NCI-H1092 (cell line): ENCODE measurements around the gene FMNL3.

Source experiments
- DNase-seq: peaks from one replicate; lab custom pipeline; 2025; lab: John Stamatoyannopoulos, UW

FMNL3 gene

DNA sequence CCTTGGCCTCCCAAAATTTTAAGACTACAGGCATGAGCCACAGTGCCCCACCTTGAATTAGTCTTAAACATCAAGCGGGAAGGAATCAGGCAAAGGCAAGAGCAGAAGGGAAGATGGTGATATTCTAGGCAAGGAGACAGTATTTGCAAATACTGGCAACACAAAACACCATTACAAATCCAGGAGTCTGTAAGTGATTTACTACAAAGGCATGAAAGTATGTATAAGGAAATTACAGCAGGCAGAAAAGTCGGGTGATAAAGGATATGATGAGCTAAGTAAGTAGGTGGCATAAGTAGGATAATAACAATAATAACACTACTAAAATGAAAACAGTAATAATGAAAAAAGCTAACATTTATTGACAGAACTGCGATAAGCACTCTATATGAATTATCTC, 28.5 kb downstream of the FMNL3 start:
- no peak for DNase-seq

DNA sequence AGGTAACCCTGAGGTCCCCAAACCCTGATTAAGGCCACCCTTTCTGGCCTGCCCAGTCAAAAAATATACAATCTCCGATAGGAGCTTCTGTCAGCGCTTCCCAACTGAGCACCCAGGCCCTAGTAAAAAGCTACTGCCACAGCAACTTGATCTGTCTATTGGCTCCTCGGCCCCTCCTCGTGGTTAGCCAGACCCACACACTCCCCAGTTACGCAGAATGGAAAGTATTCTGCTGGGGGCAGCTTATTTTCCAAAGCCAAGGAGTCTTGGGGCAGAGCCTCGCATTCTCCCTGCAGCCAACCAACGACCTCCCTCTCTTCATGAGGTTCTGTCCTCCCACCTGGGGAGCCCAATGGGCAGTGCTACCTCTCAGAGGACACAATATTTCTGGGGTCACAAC, 32.1 kb downstream of the FMNL3 start:
- no peak for DNase-seq

DNA sequence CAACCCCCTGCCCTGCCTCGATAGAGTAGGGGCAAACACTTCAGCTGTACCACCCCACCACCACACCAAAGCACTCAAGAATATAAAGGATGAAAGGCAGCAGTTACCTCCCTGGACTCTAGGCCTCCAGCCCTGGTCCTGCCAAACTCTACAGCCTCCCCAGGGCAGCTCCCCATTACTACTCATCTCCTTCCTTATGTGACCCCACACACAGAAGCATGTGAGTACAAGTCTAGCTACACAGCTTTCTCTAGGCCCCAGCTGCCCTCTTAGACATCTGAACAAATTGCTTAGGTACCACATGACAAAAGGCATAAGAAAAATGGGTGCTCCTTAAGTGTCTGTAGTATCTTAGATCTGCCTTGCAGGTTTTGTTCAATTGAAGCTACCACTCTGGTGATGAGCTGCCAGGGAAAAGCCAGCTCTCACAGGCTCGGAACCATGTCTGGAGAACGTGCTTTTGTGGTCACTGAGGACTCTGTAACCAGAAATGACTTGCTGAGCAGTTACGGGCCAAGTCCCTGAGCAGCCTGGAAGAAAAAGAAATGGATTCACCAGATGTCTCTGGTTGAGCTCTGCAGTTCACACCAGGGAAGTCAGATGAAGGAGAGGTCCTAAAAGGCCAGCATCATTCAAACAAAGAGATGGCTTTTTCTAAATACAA, 32.8 kb downstream of the FMNL3 start:
- DNase-seq = no peak

DNA sequence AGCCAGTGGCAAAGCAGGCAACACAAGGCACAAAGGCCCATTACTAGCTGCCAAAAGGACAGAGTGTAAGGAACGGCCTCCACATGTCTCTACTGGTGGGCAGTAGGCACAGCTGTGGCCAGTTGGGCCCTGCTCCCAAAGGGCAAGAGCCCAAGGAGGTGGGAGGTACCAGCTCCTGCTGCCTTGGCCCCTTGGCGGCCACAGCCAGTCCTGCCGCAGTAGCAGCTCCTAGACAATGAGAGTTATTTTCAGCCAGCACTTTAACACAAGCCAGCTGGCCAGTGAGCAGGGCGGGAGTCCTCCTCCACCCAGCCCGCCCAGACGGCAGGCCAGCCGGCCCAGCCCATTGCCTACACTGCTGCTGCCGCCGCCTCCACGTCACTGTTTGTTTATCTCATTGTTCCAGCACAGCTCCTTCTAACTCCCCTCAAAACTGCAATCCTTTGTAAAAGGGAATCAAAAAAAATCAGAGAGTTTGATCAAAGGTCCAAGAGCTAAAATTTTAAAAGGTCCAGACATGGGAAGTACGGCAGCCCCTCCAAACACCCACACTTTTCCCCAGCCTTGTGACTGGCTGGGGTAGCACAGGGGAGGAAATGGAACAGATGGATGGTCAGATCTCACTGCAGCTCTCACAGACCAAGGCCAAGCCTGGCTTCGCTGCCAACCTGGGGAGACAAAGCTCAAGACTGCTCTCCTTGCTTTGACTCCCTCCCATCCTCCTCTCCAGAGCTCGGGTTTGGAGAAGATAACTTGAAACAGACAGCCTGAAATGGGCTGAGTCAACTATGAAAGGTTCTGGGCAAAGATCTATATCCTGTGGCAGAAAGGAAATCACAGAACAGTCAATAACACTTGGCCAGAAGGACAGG, 33.5 kb downstream of the FMNL3 start:
- DNase-seq = peak; percentile 55

DNA sequence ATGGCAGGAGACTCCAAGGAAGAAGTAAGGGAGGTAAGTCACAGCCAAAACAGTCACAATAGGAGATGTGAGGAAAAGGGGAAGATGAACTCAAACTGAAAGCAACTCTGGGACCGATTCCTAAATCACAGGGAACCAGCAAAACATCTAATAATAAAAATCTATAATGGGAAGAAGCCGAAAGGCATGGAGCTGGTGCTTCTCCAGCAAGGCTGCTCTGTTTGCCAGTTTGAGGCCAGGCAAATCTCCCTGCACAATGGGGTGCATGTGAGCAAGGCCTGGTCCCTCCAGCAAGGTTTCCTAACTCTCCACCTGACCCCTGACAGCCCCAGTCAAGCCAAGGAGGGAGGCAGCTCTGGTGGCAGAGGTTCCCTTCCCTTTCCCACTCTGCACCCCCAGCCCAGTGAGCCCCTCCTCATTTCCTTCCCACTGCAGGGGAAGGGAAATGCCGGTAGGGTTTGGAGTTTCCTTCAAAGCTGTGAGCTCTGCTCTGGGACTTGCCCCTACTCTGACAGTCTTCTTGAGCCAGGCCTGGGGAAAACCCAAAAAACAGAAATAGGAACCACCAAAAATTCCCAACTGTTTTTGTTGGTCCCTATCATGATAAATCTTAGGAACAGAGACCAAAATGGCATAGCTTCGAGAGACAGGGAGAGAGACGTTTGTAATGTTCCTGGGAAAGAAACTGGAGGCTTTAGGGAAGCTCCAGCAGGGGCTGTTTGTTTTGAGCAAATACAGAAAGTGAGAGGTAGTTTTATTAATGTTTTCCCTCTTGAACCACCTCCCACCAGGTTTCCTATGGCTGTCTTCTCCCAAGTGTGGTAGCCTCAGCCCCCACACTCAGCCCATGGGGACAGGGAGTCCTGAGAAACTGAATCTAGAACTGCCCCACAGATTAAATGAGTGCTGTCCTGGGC, 34.6 kb downstream of the FMNL3 start:
- no peak for DNase-seq

DNA sequence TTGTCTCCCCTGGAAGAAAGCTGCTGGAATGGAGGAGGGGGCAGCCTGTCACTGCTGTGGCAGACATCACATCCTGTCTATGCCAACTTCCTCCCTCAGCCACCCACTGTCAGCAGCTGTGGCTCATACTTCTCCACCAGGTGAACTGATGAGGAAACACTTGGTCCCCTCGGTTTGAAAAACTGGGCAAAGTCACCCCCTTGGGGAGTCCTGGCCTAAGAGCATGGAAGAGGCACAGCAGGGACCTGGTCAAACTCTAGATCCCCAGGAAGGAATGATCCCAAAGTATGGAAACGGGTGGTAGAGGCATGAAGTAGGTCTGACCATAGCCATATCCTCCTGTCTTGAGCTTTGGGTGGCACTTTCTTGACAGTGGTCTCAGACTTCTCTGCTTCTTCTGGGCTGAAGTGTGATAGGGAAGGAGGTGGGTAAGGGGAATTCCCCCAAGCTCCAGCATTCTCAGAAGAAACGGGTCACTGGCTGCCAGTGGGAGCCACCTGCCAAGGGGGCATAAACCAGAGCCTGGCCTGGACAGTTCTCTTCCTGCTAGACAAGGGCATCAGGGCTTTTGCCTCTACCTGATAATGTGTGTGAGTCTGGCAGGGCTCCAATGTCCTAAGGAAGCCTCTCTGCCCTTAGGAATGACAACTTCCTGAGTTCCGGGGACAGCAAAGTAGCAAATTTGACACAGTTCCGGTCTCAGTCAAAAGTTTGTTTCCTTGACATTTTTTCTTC, 36.0 kb downstream of the FMNL3 start:
- DNase-seq = no peak

DNA sequence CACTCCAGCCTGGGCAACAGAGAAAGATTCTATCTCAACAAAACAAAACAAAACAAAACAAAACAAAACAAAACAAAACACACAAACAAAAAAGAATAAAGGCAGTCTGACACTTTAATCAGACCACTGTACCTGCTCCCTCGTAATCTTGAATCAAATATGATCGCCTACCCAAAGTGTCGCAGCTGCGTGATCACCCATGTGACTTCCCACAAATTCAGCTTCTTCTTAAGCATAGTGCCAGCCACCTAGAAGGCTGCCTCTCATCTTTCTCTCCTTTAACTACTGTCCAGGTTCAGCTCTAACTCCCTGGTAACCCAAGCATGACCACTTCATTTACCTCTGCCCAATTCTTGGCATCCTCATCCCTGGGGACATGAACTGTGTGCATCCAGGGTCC, 37.4 kb downstream of the FMNL3 start:
- no peak for DNase-seq

DNA sequence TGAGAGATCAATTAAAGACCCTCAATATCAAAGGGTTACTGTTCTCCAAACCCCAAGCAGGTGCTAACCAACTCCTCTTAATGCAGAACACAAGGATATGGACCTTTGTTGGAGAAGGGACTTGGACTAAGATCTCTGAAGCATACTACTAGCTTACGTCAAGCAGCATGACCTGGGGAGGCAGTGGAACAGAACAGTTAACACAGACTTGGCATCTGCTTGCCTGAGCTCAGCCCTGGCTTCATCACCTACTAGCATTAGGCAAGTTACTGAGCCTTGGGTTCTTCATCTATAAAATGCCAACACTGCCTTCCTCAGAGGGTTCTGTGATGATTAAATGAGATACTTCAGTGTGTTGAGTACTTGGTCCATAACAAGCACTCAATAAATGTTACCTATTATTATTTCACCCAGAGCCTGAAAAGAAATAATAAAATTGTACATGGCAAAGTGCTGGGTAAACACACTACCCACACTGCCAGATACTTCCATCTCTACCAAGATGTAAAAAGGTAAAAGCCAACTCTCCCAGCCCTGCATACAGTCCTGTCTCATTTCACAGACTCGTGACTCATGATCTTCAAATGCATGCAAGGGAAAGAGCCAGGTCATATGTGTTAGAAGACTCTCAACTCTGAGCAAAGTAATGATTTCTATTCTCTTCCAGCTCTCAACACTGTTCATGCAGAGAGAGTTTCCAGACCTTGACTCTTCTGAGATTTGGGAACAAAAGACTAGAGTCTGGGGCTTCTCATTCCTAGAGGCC, 39.7 kb downstream of the FMNL3 start:
- no peak for DNase-seq

DNA sequence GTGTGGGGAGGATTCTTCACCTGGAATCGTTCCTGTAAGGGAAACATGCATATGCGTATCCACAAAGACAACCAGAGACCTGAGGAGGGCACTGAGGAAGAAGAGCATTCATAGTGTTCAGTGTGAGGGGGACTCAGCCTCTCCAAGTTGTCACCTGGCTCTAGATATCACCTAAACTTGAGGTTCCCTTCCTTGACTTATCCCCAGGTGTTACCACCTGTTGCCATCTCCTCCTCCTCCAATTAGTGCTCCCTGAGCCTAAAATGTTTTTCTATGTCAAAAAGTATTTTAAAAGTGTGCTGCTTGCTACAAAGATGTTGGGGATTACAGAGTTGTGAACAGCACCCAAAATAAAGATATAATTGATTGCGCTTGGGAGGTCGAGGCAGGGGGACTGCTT, 41.0 kb downstream of the FMNL3 start:
- DNase-seq = no peak

DNA sequence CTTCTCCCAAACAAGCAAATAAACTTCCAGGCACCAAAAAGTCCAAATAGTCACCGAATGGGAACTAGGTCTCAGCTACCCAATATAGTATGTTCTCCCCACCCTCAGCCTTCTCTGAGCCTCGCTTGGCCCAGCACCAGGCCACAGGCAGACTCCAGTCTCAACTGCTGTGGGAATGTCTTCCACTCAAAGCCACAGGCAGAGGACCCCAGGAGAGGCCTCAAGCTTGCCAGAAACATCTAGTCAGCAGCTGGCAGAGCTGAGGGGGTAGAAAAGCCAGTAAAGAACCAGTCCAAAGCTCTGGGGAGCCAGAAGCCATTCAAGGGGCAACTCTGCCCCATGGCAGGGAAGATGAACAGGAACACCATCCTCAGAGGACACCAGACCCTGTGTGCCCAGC, 41.8 kb downstream of the FMNL3 start:
- DNase-seq = no peak

DNA sequence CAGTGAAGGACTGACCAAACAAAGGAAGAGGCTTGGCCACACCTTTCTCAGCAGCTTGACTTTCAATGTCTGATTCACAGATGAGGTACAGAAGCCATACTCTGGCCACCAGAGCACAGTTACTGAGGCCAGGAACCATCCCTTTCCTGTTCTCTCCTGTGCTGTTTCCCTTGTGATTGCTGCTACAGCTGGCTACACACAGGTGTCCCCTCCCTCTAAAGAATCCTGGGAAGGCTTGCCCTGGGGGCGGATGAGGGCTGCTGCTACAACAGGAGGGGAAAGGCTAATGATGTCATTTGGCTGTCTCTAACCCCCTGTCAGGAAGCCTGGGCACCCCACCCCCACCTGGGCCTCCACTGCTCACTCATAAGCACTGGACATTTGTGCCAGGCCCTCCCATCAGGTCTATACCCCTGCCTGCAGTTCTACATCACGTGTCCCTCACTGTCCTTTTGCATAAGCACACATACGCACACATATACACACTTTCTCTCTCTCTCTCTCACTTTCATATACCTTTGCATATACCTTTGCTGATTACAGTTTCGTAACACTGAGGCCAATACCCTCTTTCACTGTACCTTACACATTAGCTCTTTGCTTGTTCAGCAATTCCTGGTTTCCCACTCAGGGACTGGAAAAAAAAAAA, 42.5 kb downstream of the FMNL3 start:
- no peak for DNase-seq

DNA sequence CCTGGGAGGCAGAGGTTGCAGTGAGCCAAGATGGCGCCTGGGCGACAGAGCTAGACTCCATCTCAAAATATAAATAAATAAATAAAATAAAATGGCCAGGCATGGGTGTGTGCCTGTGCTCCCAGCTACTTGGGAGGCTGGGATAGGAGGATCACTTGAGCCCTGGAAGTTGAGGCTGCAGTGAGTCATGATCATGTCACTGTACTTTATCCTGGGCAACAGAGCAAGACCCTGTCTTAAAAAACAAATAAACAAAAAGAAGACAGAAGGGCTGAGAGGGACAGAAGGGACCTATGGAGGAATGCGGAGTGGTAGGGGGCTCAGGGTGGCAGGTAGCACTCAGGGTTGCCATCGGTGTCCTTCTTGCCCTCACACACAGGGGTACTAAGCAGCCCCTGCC, 43.0 kb downstream of the FMNL3 start:
- no peak for DNase-seq

DNA sequence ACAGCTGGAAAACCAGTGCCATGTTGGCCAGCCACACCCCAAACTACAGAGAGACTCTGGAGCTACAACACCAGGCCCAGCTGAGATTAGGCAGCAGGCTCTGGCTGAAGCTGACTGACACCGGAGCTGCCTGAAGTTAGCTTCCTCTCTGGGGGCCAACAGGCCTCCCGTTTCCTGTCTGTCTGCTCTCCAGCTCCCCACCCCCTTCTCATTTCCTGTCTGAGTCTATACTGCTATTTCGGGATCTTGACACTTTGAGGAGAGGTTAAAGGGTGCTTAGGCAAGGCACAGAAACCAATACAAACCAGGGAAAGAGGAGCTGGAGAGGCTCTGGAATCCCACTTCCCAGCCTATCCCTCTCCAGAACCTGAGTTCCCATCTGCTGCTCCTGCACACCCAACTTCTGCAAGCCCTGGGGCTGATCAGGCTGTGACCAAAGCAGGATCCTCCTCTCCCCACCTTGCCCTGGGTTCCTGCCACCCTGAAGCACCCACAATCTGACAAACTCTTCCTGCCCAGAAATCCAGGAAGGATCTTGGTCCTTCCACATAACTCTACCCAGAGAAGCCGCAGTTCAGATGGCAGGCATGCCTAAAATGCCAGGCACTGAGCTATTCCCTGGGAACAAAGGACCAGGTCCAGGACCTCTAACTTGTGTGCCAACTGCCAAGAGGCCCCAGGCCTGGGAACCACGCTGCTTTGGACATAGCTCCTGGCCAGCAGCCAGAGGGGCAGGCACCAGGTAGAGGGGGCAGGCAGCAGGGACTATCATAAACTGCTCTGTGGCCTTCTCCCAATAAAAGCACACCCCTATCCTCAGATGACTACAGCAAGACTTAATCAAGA, 44.0 kb downstream of the FMNL3 start:
- DNase-seq = no peak

DNA sequence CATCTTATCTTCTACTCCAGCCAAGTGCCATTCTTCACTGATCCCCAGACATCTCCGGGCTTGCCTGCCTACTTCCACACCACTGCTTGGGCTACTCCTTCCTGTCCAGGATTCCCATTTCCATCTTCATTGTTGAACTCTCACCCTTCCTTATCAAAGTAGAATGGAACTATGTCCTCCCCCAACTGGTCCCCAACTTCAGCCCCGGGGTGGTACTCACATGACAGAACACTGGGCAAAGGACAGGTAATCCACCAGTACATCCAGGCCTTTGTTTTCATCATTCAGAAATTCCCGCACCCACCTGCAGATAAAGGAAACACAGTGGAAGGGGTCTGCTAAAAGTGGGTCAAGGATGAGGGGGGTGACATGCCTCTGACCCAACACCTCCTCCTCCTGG, 45.5 kb downstream of the FMNL3 start:
- no peak for DNase-seq

DNA sequence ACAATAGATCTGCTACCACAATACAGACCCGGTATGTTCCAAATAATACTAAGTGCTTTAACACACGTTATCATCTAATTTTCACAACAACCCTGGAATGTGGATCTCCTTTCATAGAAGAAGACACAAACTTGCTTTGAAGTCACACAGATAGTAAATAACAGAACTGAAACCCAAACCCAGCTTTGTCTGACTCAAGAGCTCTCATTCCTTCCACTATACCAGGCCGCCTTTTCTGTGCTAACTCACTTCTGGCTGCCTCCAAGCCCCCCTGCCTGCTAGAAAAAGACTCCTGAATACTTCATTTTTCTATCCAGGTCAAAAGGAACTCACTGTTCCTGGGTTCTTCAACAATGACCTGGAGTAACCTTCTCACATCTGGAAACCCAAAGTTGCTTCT, 46.0 kb downstream of the FMNL3 start:
- no peak for DNase-seq

DNA sequence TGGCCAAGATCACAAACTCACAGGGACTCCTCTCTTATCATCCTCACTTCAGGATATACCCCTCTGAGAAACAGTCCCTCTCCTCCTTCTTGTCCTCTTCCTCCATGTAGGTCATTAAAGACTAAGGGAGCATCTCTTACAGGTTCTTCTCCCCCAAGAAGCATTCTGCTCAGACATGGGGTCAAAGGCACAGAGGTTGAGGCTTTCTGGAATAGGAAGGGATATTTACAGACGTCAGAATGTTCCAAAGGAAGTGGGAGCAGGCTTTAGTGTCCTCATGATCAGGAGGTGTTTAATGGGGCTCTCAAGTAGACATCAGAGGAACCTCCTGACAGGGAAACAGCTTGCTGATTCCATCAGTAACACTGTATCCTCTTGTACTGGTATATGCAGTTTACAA, 47.5 kb downstream of the FMNL3 start:
- DNase-seq = no peak

DNA sequence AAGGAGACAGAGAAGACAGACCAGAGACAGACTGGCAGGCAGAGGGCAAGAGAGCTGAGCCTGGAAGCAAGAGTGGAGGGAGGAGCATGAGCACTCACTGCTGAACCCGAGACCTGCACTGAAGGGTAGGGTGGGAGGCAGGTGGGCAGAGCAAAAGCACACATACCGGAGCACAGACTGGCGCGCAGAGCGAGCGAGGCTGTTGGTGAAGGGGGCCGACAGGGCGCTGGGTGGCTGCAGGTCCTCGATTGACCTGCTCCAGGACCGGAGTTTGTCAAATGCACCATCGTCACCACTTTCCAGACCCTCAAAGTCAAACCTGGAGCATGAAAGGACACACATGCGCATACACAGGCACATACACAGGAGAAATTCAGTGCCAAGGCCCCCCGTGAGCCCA, 48.9 kb downstream of the FMNL3 start:
- DNase-seq = no peak

DNA sequence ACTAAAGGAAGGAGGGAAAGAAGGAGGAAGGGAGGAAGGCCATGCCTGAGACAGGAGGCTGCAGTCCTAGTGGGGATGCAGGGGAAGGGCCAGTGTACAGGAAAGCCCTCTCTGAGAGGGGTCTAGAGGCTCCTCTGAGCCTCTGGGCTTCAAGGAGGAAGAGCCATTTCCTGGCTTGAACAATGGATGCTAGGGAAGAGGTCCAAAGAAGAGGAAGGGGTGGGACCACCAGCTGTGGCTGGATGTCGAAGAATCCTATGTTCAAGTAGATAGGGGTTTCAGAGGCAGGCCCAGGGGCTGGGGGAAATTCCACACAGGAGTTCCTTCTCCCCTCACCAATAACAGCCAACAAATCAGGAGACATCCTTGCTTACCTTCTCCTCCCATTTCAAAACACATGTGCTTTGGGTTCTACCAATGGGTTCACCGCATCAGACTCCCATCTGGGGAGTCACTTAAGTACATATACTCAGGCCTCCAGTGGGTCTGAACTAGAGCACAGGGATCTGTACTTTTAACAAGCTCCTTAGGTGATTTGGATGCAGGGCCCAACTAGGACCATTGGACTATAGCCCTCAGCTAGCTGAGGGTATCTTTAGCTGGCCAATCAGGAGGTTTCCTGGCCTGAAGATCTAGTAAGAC, 51.5 kb downstream of the FMNL3 start:
- DNase-seq = no peak

DNA sequence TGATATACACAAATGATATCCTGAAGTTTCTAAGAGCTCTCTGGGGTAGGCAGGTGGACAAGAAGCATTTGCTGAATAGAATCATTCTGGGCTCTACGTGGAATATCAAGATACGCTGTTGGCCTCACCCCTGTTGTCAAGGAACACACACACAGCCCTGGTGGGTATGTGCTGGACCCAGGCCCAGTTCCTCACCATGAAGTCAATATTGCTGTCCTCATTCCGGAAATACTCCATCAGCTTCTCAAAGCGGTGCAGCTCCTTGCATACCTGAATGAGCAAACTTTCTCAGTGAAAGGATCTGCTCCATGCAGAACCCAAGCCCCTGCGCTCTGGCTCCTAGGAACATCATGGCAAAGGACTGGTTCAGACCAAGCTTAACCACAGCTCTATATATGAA, 52.5 kb downstream of the FMNL3 start:
- no peak for DNase-seq
